K562 (cell line): ENCODE results near the gene LRP3. TPM values are rescaled to one million over a fixed set of nuclear protein-coding genes. Genes with fewer than 3 reads are reported as not detected.

Experiments used
- ATAC-seq: fragments of 200-7000 bp; cut with Tn5 transposase; 3 replicates; pipeline ENCODE4 v1.9.1; 2020; ENCODE audit warnings: moderate library complexity
- BruUV-seq: library from RNA; stranded (reverse); fragments of 400-500 nt; replicated peaks from 2 replicates; lab custom pipeline; 2021; lab: Mats Ljungman, UMichigan
- CTCF ChIA-PET: fragments of 300-600 bp; formaldehyde crosslinking; extraction: SDS; loops from one replicate; lab custom pipeline; 2021; ENCODE audit warnings: low intra/inter-chr PET ratio; lab: Yijun Ruan, JAX
- POLR2A ChIA-PET: fragments of 300-600, 350-650 bp; sonication (Branson Sonifier 250); formaldehyde crosslinking; extraction: SDS; loops from one replicate; lab custom pipeline; 2021; ENCODE audit warnings: antibody characterized with exemption, inconsistent platforms; lab: Yijun Ruan, JAX
- DNase-seq, 4 experiments: peaks; one replicate each; pipeline versions ENCODE4 v3.0.0 to v3.0.0-alpha.2; 2011 to 2018; ENCODE audit warnings: low spot score in 3 of 4, mixed read lengths in 3 of 4; ENCODE audit errors: extremely low read depth in 1 of 4
- FAIRE-seq: peaks from 2 replicates; lab custom pipeline; 2011; peaks lifted over from hg19 to GRCh38; lab: Jason Lieb, UNC
- H2AFZ ChIP-seq: 2 replicates; pipeline ENCODE4 v1.6.0; 2011; ENCODE audit warnings: low read depth, low read length, control low read depth, inconsistent platforms
- H3K27ac ChIP-seq: fragments of 200-600 bp; 3 replicates; pipeline ENCODE4 v1.8.0; 2011; ENCODE audit warnings: low read depth, mild to moderate bottlenecking, control low read depth, inconsistent platforms, low read length, moderate library complexity, mixed read lengths; ENCODE audit errors: extremely low read depth
- H3K27me3 ChIP-seq, 2 experiments: fragments of 300-600 bp in 1 of 2; 2 replicates in 1 of 2; 3 replicates in 1 of 2; pipeline versions ENCODE4 v1.6.0 to v1.8.0; 2011; ENCODE audit warnings: inconsistent platforms in 2 of 2, low read length in 2 of 2, mild to moderate bottlenecking in 1 of 2, mixed read lengths in 1 of 2, moderate library complexity in 1 of 2; ENCODE audit not compliant: control insufficient read depth in 2 of 2, insufficient read depth in 2 of 2
- H3K36me3 ChIP-seq: fragments of 300-600 bp; 3 replicates; pipeline ENCODE4 v1.8.0; 2011; ENCODE audit warnings: mild to moderate bottlenecking, low read length, inconsistent platforms; ENCODE audit not compliant: control insufficient read depth, insufficient read depth
- H3K4me1 ChIP-seq, 2 experiments: fragments of 200-600 bp in 1 of 2; replicated peaks in 1 of 2; 2 replicates in 1 of 2; 3 replicates in 1 of 2; pipeline versions ENCODE4 v1.5.1 to v1.8.0; 2011; ENCODE audit warnings: inconsistent platforms in 2 of 2, low read length in 2 of 2, mild to moderate bottlenecking in 1 of 2, mixed read lengths in 1 of 2, moderate library complexity in 1 of 2; ENCODE audit not compliant: control insufficient read depth in 2 of 2, insufficient read depth in 2 of 2
- H3K4me2 ChIP-seq: 2 replicates; pipeline ENCODE4 v1.6.1; 2011; ENCODE audit warnings: low read length, control low read depth, inconsistent platforms, mixed read lengths; ENCODE audit not compliant: insufficient read depth
- H3K4me3 ChIP-seq: fragments of 200-600 bp; sonication (generic), shearing (Covaris generic); 2 replicates; pipeline ENCODE4 v1.5.1; 2016; ENCODE audit warnings: control low read depth, inconsistent platforms
- H3K79me2 ChIP-seq: fragments of 200-600 bp; 3 replicates; pipeline ENCODE4 v1.8.0; 2011; ENCODE audit warnings: low read length, inconsistent platforms; ENCODE audit not compliant: control insufficient read depth, insufficient read depth
- H3K9ac ChIP-seq, 2 experiments: 2 replicates each; pipeline versions ENCODE4 v1.6.0 to v1.6.1; 2011; ENCODE audit warnings: low read depth in 2 of 2, low read length in 2 of 2, control low read depth in 1 of 2, inconsistent platforms in 1 of 2, mild to moderate bottlenecking in 1 of 2, mixed read lengths in 1 of 2; ENCODE audit not compliant: insufficient read depth in 1 of 2
- H3K9me1 ChIP-seq: one replicate; pipeline ENCODE4 v1.6.0; 2011; ENCODE audit warnings: inconsistent platforms, mild to moderate bottlenecking, low read length, moderate library complexity; ENCODE audit not compliant: control insufficient read depth, insufficient read depth
- H3K9me3 ChIP-seq: replicated peaks from 2 replicates; pipeline ENCODE4 v1.5.1; 2011; ENCODE audit warnings: low read depth, low read length, inconsistent platforms; ENCODE audit not compliant: control insufficient read depth, insufficient read depth
- H4K20me1 ChIP-seq: replicated peaks from 2 replicates; pipeline ENCODE4 v1.6.1; 2011; ENCODE audit warnings: low read length, inconsistent platforms, mixed read lengths; ENCODE audit not compliant: control insufficient read depth, insufficient read depth
- ATF1 ChIP-seq, 2 experiments: fragments of 450-650 bp in 1 of 2; IDR thresholded peaks; 2 replicates each; pipeline ENCODE4 v1.6.1; 2016; ENCODE audit warnings: missing compliant biosample characterization in 1 of 2, missing genetic modification characterization in 1 of 2
- IRF2 ChIP-seq: sonication (generic); formaldehyde crosslinking; IDR thresholded peaks from 2 replicates; pipeline ENCODE4 v1.8.1; 2022; ENCODE audit warnings: mild to moderate bottlenecking, missing genetic modification reagents
- ZNF717 ChIP-seq: fragments of 250-450 bp; sonication (Bioruptor Pico); IDR thresholded peaks from 2 replicates; pipeline ENCODE4 v1.5.0; 2021
- WGBS: fragments of 100-300 bp; shearing (Covaris generic); methylation state at CpG from one replicate; pipeline ENCODE4 v1.1.6; 2016; ENCODE audit warnings: low coverage, mixed read lengths; ENCODE audit not compliant: insufficient coverage; ENCODE audit errors: missing lambda C conversion rate; 5-methylcytosine and 5-hydroxymethylcytosine counted together
- in situ Hi-C: fragments of 300-500 bp; cut with MboI; formaldehyde crosslinking; loops from 4 replicates; pipeline ENCODE4 v1.15.0; 2018; ENCODE audit warnings: inconsistent platforms, mixed read lengths
- intact Hi-C: fragments of 100-400 bp; cut with micrococcal nuclease; formaldehyde crosslinking; loops from 2 replicates; pipeline ENCODE4 v1.14.2; 2022
- polyA plus RNA-seq, 8 experiments: library from polyadenylated mRNA; depleted of rRNA in 4 of 8; stranded (reverse) in 5 of 8; unstranded in 3 of 8; fragments of >200 nt; fragmentation: Nextera tagmentation in 2 of 8; fragmentation: Illumina TruSeq in 1 of 8; extraction: Ambion mirVana in 2 of 8; extraction: Trizol in 1 of 8; gene quantifications; 2 replicates each; pipeline versions ENCODE4 v1.2.1 to v1.2.3, GENCODE V29; 2011 to 2014; ENCODE audit warnings: inconsistent platforms in 1 of 8, missing spikeins in 1 of 8
- total RNA-seq, 7 experiments: library from RNA; depleted of rRNA in 6 of 7; stranded (reverse); fragments of >200 nt in 6 of 7; fragmentation: Illumina TruSeq in 2 of 7; extraction: Trizol in 2 of 7; gene quantifications; 2 replicates each; pipeline versions ENCODE4 v1.2.1 to v1.2.3, GENCODE V29; 2011 to 2021; ENCODE audit warnings: low replicate concordance in 1 of 7
- TF ChIP-seq, protein P1 (sequence below): sonication (generic); formaldehyde crosslinking; IDR thresholded peaks from 2 replicates; pipeline ENCODE4 v1.8.0; 2023; ENCODE audit warnings: missing genetic modification reagents, mild to moderate bottlenecking, borderline replicate concordance

The LRP3 gene
- total and polyA plus RNA-seq, 9 of the 15 experiments (the other 6 are each of a cell fraction or from before 2014, with no cell fraction given) = 0.29 TPM; not detected in 8

DNA sequence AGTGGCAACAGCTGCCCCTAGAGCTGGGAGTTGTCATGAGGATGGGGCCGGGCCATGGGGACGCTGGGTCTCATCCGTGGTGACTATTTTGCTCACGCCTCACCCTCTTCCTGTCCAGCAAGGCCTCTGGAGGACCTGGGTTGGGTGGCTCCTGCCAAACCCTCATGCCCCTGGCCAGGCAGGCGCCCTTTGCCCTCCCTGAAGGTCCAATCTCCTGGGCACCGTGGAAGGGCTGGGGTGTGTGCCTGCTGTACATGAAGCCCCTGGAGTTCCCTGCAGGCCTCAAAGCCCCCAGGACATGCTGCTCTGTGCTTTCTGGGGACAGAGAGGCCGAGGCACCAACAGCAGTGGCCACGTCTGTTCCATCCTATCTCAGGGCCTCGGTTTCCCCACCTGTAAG, 13.8 kb downstream of the LRP3 start (continued):
- TF ChIP-seq IRF2 (no peak), ZNF717 (CRISPR knock-in tag) (no peak)

DNA sequence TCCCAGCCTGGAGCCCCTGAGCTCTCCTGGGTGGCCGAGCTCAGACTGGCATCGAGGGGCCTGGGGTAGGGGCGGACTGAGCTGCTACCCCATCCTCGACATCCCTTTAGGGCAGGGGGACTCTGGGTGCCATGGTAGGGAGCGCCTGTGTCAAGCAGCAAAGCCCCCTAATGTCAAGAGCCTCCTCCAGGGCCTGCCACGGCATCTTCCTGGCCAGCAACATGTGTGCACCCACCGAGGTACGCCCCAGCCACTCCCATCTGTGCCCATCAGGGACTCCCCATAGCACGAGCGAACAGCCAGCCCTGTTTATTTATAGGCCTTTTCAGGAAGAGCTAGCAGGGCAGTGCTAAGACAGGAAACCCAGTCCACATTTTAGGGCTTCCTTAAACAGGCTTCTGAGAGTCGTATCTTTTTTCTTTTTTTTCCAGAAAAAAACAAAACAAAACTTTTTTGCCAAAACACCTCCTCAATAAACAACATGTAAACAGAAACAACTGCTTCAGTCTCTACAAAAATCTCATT, 14.3 kb downstream of the LRP3 start:
- Histone ChIP-seq H4K20me1 (peaks cover 3% of the 10 kb centered on the region; the same call in 1 of the 2 replicates), H3K9ac (no peak overlapping the region), H3K27ac (no peak overlapping the region), H3K9me3 (no peaks in the 10 kb centered on the region), H3K36me3 (no peaks in the 10 kb centered on the region), H3K9me1 (no peaks in the 10 kb centered on the region), H2AFZ (no peak overlapping the region), H3K4me1 (peaks cover 0 to 37% of the 10 kb centered on the region in 2 experiments; a peak in 2 of 5 replicates), H3K4me3 (no peak overlapping the region), H3K4me2 (no peak overlapping the region), H3K27me3 (peaks cover 14 to 87% of the 10 kb centered on the region in 2 experiments; a peak in 4 of 5 replicates), H3K79me2 (no peaks in the 10 kb centered on the region)
- TF ChIP-seq ATF1 (CRISPR knock-in tag; IDR thresholded peaks at IDR 0.05) = no peak
- TF ChIP-seq ATF1 (tag; IDR thresholded peaks at IDR 0.05) = no peak
- TF ChIP-seq, protein P1, sequence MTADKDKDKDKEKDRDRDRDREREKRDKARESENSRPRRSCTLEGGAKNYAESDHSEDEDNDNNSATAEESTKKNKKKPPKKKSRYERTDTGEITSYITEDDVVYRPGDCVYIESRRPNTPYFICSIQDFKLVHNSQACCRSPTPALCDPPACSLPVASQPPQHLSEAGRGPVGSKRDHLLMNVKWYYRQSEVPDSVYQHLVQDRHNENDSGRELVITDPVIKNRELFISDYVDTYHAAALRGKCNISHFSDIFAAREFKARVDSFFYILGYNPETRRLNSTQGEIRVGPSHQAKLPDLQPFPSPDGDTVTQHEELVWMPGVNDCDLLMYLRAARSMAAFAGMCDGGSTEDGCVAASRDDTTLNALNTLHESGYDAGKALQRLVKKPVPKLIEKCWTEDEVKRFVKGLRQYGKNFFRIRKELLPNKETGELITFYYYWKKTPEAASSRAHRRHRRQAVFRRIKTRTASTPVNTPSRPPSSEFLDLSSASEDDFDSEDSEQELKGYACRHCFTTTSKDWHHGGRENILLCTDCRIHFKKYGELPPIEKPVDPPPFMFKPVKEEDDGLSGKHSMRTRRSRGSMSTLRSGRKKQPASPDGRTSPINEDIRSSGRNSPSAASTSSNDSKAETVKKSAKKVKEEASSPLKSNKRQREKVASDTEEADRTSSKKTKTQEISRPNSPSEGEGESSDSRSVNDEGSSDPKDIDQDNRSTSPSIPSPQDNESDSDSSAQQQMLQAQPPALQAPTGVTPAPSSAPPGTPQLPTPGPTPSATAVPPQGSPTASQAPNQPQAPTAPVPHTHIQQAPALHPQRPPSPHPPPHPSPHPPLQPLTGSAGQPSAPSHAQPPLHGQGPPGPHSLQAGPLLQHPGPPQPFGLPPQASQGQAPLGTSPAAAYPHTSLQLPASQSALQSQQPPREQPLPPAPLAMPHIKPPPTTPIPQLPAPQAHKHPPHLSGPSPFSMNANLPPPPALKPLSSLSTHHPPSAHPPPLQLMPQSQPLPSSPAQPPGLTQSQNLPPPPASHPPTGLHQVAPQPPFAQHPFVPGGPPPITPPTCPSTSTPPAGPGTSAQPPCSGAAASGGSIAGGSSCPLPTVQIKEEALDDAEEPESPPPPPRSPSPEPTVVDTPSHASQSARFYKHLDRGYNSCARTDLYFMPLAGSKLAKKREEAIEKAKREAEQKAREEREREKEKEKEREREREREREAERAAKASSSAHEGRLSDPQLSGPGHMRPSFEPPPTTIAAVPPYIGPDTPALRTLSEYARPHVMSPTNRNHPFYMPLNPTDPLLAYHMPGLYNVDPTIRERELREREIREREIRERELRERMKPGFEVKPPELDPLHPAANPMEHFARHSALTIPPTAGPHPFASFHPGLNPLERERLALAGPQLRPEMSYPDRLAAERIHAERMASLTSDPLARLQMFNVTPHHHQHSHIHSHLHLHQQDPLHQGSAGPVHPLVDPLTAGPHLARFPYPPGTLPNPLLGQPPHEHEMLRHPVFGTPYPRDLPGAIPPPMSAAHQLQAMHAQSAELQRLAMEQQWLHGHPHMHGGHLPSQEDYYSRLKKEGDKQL = no peak
- ATAC-seq (no peak), FAIRE-seq (no peak), DNase-seq (no peak)
- in situ Hi-C loops = no loop called here
- CTCF ChIA-PET = no interaction called here
- intact Hi-C loops = no loop called here
- under 1% methylated on average over 10 of the region's 11 CpGs for WGBS
- no TSS peak for BruUV-seq
- POLR2A ChIA-PET = interaction anchor here (0.6 kb wide), 1 partner anchor 424 kb away, joined by 3 read pairs; no protein-coding TSS in a partner anchor
